Measurements from ENCODE around the gene FGL2. TPM values are rescaled to one million over a fixed set of nuclear protein-coding genes. Genes with fewer than 3 reads are reported as not detected.

Gene FGL2
- total RNA-seq, 1 donor from 2014 or later, result 0.53 TPM

- FAIRE-seq (no peak), DNase-seq (ENCODE audit: low read depth) (no peak)
- Histone ChIP-seq H3K4me3 (ENCODE audit: low read depth, low read length) (no peak overlapping the region), H3K27me3 (ENCODE audit: control insufficient read depth, insufficient read depth, low read length) (no peaks in the 10 kb centered on the region), H3K36me3 (ENCODE audit: control insufficient read depth, insufficient read depth, low read length) (no peaks in the 10 kb centered on the region)
- TF ChIP-seq, protein P1, sequence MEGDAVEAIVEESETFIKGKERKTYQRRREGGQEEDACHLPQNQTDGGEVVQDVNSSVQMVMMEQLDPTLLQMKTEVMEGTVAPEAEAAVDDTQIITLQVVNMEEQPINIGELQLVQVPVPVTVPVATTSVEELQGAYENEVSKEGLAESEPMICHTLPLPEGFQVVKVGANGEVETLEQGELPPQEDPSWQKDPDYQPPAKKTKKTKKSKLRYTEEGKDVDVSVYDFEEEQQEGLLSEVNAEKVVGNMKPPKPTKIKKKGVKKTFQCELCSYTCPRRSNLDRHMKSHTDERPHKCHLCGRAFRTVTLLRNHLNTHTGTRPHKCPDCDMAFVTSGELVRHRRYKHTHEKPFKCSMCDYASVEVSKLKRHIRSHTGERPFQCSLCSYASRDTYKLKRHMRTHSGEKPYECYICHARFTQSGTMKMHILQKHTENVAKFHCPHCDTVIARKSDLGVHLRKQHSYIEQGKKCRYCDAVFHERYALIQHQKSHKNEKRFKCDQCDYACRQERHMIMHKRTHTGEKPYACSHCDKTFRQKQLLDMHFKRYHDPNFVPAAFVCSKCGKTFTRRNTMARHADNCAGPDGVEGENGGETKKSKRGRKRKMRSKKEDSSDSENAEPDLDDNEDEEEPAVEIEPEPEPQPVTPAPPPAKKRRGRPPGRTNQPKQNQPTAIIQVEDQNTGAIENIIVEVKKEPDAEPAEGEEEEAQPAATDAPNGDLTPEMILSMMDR (IDR thresholded peaks at IDR 0.05; ENCODE audit: insufficient read depth, low read length, severe bottlenecking), result no peak
Observed at GRCh38 chr7:77202481-77202976, 2.9 kb upstream of the FGL2 start.

DNA sequence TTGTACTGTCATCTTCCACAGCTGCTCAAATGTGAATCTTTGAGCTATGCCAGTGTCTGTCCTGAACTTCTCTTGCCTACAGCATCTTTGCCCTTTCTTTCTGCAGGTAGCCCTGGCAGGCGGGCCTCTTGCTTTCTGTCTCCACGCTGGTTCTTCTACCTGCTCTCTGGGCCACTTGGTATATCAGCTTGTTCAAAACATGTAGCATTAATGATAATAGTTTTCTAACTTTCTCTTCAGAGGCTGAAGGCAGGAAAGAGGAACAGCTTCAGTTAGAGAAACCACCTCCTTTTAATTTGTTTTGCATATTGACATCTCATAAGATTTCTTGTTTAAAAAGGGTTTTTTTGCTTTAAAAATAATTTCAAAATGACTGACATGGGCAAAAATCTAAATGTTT lies 923 bp upstream of the FGL2 start:
- H3K27me3 ChIP-seq (ENCODE audit: control insufficient read depth, insufficient read depth, low read length), result no peaks in the 10 kb centered on the region
- DNase-seq (ENCODE audit: low read depth), result no peak
- no peak for FAIRE-seq
- no peaks in the 10 kb centered on the region for H3K36me3 ChIP-seq (ENCODE audit: control insufficient read depth, insufficient read depth, low read length)
- TF ChIP-seq, protein P1 (IDR thresholded peaks at IDR 0.05; ENCODE audit: insufficient read depth, low read length, severe bottlenecking), result no peak
- H3K4me3 ChIP-seq (ENCODE audit: low read depth, low read length), result no peak overlapping the region

GRCh38 chr7:77197141-77197540 lies 2.5 kb downstream of the FGL2 start:
- no peaks in the 10 kb centered on the region for H3K36me3 ChIP-seq (ENCODE audit: control insufficient read depth, insufficient read depth, low read length)
- no peak for FAIRE-seq
- no peak overlapping the region for H3K4me3 ChIP-seq (ENCODE audit: low read depth, low read length)
- DNase-seq (ENCODE audit: low read depth), result no peak
- H3K27me3 ChIP-seq (ENCODE audit: control insufficient read depth, insufficient read depth, low read length), result no peaks in the 10 kb centered on the region
- TF ChIP-seq, protein P1 (IDR thresholded peaks at IDR 0.05; ENCODE audit: insufficient read depth, low read length, severe bottlenecking), result no peak

GRCh38 chr7:77188731-77189437 lies 10.7 kb downstream of the FGL2 start:
- Histone ChIP-seq H3K36me3 (ENCODE audit: control insufficient read depth, insufficient read depth, low read length) (no peaks in the 10 kb centered on the region), H3K27me3 (ENCODE audit: control insufficient read depth, insufficient read depth, low read length) (no peaks in the 10 kb centered on the region), H3K4me3 (ENCODE audit: low read depth, low read length) (no peak overlapping the region)
- FAIRE-seq (no peak), DNase-seq (ENCODE audit: low read depth) (no peak)
- TF ChIP-seq, protein P1 (IDR thresholded peaks at IDR 0.05; ENCODE audit: insufficient read depth, low read length, severe bottlenecking), result no peak

DNA sequence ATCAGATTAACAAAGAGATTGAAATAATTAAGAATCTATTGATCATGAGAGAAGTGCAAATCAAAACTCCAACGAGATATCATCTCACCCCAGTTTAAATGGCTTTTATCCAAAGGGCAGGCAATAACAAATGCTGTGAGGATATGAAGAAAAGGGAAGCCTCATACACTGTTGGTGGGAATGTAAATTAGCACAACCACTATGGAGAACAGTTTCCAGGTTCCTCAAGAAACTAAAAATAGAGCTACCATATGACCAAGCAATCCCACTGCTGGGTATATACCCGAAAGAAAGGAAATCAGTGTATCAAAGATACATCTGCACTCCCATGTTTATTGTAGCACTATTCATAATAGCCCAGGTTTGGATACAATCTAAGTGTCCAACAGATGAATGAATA lies 13.8 kb downstream of the FGL2 start:
- FAIRE-seq (peak; percentile 13), DNase-seq (ENCODE audit: low read depth) (no peak)
- H3K36me3 ChIP-seq (ENCODE audit: control insufficient read depth, insufficient read depth, low read length), result no peaks in the 10 kb centered on the region
- no peak overlapping the region for H3K4me3 ChIP-seq (ENCODE audit: low read depth, low read length)
- no peaks in the 10 kb centered on the region for H3K27me3 ChIP-seq (ENCODE audit: control insufficient read depth, insufficient read depth, low read length)
- TF ChIP-seq, protein P1 (IDR thresholded peaks at IDR 0.05; ENCODE audit: insufficient read depth, low read length, severe bottlenecking), result no peak

DNA sequence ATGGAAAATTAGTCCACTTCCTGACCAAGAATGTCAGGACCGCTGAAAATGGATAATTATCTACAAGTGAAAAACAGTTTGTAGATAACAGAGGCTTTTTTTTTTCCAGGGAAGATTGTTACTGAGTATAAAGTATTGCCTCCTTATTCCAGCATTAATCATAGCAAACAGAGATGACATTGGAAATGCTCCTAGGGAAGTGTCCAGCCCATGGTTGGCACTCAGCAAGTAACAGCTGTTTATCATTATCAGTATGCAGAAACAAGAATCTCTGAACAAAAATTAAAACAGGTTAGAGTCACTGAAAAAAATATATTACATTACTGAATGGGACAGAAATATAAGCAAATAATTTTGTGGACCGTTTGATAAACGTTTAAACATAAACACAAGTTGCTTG lies 14.6 kb downstream of the FGL2 start:
- no peaks in the 10 kb centered on the region for H3K36me3 ChIP-seq (ENCODE audit: control insufficient read depth, insufficient read depth, low read length)
- FAIRE-seq (no peak), DNase-seq (ENCODE audit: low read depth) (no peak)
- no peak overlapping the region for H3K4me3 ChIP-seq (ENCODE audit: low read depth, low read length)
- H3K27me3 ChIP-seq (ENCODE audit: control insufficient read depth, insufficient read depth, low read length), result no peaks in the 10 kb centered on the region
- TF ChIP-seq, protein P1 (IDR thresholded peaks at IDR 0.05; ENCODE audit: insufficient read depth, low read length, severe bottlenecking), result no peak

All from bronchial epithelial cell (primary cell).